ENCODE data around the gene FGFRL1.

GRCh38 chr4:1000686-1001260 lies 10.7 kb upstream of the FGFRL1 start:
- TF ChIP-seq, protein P1, sequence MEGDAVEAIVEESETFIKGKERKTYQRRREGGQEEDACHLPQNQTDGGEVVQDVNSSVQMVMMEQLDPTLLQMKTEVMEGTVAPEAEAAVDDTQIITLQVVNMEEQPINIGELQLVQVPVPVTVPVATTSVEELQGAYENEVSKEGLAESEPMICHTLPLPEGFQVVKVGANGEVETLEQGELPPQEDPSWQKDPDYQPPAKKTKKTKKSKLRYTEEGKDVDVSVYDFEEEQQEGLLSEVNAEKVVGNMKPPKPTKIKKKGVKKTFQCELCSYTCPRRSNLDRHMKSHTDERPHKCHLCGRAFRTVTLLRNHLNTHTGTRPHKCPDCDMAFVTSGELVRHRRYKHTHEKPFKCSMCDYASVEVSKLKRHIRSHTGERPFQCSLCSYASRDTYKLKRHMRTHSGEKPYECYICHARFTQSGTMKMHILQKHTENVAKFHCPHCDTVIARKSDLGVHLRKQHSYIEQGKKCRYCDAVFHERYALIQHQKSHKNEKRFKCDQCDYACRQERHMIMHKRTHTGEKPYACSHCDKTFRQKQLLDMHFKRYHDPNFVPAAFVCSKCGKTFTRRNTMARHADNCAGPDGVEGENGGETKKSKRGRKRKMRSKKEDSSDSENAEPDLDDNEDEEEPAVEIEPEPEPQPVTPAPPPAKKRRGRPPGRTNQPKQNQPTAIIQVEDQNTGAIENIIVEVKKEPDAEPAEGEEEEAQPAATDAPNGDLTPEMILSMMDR (IDR thresholded peaks at IDR 0.05) = no peak
- no peak for TF ChIP-seq POLR2A (IDR thresholded peaks at IDR 0.05)
